ENCODE data around the gene C11orf16. TPM values are rescaled to one million over a fixed set of nuclear protein-coding genes. Genes with fewer than 3 reads are reported as not detected.

Gene C11orf16
- total and polyA plus RNA-seq, 9 of the 15 experiments (the other 6 are each of a cell fraction or from before 2014, with no cell fraction given): not detected

- no peak for TF ChIP-seq MBD1 (CRISPR knock-in tag; IDR thresholded peaks at IDR 0.05)
- TF ChIP-seq ZNF699 (CRISPR knock-in tag; IDR thresholded peaks at IDR 0.05; ENCODE audit: insufficient replicate concordance): no peak
- TF ChIP-seq, protein P1, sequence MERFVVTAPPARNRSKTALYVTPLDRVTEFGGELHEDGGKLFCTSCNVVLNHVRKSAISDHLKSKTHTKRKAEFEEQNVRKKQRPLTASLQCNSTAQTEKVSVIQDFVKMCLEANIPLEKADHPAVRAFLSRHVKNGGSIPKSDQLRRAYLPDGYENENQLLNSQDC (CRISPR knock-in tag; IDR thresholded peaks at IDR 0.05): no peak
- no peak for TF ChIP-seq KAT2B (IDR thresholded peaks at IDR 0.05; ENCODE audit: low read depth, low read length)
- TF ChIP-seq FOS (IDR thresholded peaks at IDR 0.05; ENCODE audit: extremely low read depth, insufficient read length): no peak
- TF ChIP-seq ZNF583 (CRISPR knock-in tag; IDR thresholded peaks at IDR 0.05): no peak
- TF ChIP-seq ZFX (CRISPR knock-in tag; IDR thresholded peaks at IDR 0.05): no peak
- no peak for TF ChIP-seq ZNF347 (CRISPR knock-in tag; IDR thresholded peaks at IDR 0.05; ENCODE audit: low read depth)
- TF ChIP-seq, protein P2, sequence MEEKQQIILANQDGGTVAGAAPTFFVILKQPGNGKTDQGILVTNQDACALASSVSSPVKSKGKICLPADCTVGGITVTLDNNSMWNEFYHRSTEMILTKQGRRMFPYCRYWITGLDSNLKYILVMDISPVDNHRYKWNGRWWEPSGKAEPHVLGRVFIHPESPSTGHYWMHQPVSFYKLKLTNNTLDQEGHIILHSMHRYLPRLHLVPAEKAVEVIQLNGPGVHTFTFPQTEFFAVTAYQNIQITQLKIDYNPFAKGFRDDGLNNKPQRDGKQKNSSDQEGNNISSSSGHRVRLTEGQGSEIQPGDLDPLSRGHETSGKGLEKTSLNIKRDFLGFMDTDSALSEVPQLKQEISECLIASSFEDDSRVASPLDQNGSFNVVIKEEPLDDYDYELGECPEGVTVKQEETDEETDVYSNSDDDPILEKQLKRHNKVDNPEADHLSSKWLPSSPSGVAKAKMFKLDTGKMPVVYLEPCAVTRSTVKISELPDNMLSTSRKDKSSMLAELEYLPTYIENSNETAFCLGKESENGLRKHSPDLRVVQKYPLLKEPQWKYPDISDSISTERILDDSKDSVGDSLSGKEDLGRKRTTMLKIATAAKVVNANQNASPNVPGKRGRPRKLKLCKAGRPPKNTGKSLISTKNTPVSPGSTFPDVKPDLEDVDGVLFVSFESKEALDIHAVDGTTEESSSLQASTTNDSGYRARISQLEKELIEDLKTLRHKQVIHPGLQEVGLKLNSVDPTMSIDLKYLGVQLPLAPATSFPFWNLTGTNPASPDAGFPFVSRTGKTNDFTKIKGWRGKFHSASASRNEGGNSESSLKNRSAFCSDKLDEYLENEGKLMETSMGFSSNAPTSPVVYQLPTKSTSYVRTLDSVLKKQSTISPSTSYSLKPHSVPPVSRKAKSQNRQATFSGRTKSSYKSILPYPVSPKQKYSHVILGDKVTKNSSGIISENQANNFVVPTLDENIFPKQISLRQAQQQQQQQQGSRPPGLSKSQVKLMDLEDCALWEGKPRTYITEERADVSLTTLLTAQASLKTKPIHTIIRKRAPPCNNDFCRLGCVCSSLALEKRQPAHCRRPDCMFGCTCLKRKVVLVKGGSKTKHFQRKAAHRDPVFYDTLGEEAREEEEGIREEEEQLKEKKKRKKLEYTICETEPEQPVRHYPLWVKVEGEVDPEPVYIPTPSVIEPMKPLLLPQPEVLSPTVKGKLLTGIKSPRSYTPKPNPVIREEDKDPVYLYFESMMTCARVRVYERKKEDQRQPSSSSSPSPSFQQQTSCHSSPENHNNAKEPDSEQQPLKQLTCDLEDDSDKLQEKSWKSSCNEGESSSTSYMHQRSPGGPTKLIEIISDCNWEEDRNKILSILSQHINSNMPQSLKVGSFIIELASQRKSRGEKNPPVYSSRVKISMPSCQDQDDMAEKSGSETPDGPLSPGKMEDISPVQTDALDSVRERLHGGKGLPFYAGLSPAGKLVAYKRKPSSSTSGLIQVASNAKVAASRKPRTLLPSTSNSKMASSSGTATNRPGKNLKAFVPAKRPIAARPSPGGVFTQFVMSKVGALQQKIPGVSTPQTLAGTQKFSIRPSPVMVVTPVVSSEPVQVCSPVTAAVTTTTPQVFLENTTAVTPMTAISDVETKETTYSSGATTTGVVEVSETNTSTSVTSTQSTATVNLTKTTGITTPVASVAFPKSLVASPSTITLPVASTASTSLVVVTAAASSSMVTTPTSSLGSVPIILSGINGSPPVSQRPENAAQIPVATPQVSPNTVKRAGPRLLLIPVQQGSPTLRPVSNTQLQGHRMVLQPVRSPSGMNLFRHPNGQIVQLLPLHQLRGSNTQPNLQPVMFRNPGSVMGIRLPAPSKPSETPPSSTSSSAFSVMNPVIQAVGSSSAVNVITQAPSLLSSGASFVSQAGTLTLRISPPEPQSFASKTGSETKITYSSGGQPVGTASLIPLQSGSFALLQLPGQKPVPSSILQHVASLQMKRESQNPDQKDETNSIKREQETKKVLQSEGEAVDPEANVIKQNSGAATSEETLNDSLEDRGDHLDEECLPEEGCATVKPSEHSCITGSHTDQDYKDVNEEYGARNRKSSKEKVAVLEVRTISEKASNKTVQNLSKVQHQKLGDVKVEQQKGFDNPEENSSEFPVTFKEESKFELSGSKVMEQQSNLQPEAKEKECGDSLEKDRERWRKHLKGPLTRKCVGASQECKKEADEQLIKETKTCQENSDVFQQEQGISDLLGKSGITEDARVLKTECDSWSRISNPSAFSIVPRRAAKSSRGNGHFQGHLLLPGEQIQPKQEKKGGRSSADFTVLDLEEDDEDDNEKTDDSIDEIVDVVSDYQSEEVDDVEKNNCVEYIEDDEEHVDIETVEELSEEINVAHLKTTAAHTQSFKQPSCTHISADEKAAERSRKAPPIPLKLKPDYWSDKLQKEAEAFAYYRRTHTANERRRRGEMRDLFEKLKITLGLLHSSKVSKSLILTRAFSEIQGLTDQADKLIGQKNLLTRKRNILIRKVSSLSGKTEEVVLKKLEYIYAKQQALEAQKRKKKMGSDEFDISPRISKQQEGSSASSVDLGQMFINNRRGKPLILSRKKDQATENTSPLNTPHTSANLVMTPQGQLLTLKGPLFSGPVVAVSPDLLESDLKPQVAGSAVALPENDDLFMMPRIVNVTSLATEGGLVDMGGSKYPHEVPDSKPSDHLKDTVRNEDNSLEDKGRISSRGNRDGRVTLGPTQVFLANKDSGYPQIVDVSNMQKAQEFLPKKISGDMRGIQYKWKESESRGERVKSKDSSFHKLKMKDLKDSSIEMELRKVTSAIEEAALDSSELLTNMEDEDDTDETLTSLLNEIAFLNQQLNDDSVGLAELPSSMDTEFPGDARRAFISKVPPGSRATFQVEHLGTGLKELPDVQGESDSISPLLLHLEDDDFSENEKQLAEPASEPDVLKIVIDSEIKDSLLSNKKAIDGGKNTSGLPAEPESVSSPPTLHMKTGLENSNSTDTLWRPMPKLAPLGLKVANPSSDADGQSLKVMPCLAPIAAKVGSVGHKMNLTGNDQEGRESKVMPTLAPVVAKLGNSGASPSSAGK (IDR thresholded peaks at IDR 0.05): peak; percentile 85
- TF ChIP-seq ZNF77 (CRISPR knock-in tag; IDR thresholded peaks at IDR 0.05): no peak
- no peak for TF ChIP-seq BMI1 (IDR thresholded peaks at IDR 0.05; ENCODE audit: low read length)
- no peak for TF ChIP-seq FOXA1 (IDR thresholded peaks at IDR 0.05; ENCODE audit: borderline replicate concordance)
- TF ChIP-seq ZNF717 (CRISPR knock-in tag; IDR thresholded peaks at IDR 0.05): no peak
- no peak for TF ChIP-seq JUN (IDR thresholded peaks at IDR 0.05; ENCODE audit: borderline replicate concordance, low read depth, low read length)
- TF ChIP-seq JUN (CRISPR knock-in tag; IDR thresholded peaks at IDR 0.05; ENCODE audit: borderline replicate concordance): no peak
- no peak for TF ChIP-seq ZNF23 (CRISPR knock-in tag; IDR thresholded peaks at IDR 0.05)
Observed at GRCh38 chr11:8913961-8914660, 18.6 kb downstream of the C11orf16 start (continued).

Data from K562 (cell line).